Measurements from ENCODE around the gene ELOVL7. TPM values are rescaled to one million over a fixed set of nuclear protein-coding genes. Genes with fewer than 3 reads are reported as not detected.

The ELOVL7 gene
- total and polyA plus RNA-seq, 10 of the 15 experiments (the other 5 are each of a cell fraction or from before 2014, with no cell fraction given), result 0.26 to 1.2 (median 0.92) TPM

- no peaks in the 10 kb centered on the region for H4K20me1 ChIP-seq (ENCODE audit: control insufficient read depth, insufficient read depth)
- SMC1A ChIA-PET (ENCODE audit: uncharacterized antibody, unreplicated experiment), result interaction anchor here (1.0 kb wide), 1 partner anchor 114 kb away, joined by 4 read pairs; no protein-coding TSS in a partner anchor
- in situ Hi-C loops (cut with MboI) (no loop called here), intact Hi-C loops (cut with micrococcal nuclease; ENCODE audit: unreplicated experiment) (no loop called here)
- no peaks in the 10 kb centered on the region for H3K4me1 ChIP-seq (ENCODE audit: control insufficient read depth, insufficient read depth, low read length)
- no peaks in the 10 kb centered on the region for H3K9me3 ChIP-seq (replicated peaks; ENCODE audit: control insufficient read depth, insufficient read depth, low read length)
- no peaks in the 10 kb centered on the region for H3K36me3 ChIP-seq (ENCODE audit: control insufficient read depth in 2 of 2, insufficient read depth in 2 of 2, low read length in 1 of 2)
- no TSS peak for BruUV-seq (replicated peaks)
- H3K27me3 ChIP-seq (replicated peaks in 1 of 2; ENCODE audit: control insufficient read depth in 2 of 2, insufficient read depth in 2 of 2, low read length in 1 of 2), result no peaks in the 10 kb centered on the region
- ATAC-seq (no peak), FAIRE-seq (no peak), DNase-seq (ENCODE audit: low read depth, low spot score) (no peak)
- H3K4me2 ChIP-seq (ENCODE audit: control insufficient read depth, insufficient read depth), result no peak overlapping the region
- no peaks in the 10 kb centered on the region for H3K79me2 ChIP-seq (ENCODE audit: control insufficient read depth, insufficient read depth, low read length)
- CTCF ChIA-PET, result no interaction called here
- TF ChIP-seq RELA (IDR thresholded peaks at IDR 0.05; ENCODE audit: borderline replicate concordance, partially characterized antibody) (no peak), RCOR1 (conservative IDR thresholded peaks at IDR 0.05; ENCODE audit: low read depth, low read length) (no peak), NBN (IDR thresholded peaks at IDR 0.05) (no peak), TCF12 (IDR thresholded peaks at IDR 0.05; ENCODE audit: low read depth, low read length) (no peak), E2F8 (IDR thresholded peaks at IDR 0.05; ENCODE audit: low read depth, partially characterized antibody) (no peak), KLF5 (IDR thresholded peaks at IDR 0.05; ENCODE audit: partially characterized antibody) (no peak), MEF2A (IDR thresholded peaks at IDR 0.05; ENCODE audit: insufficient read depth, low read depth, low read length) (no peak), SMARCA5 (IDR thresholded peaks at IDR 0.05) (no peak), SREBF2 (IDR thresholded peaks at IDR 0.05; ENCODE audit: low read length) (no peak), IKZF1 (conservative IDR thresholded peaks at IDR 0.05) (no peak), PML (IDR thresholded peaks at IDR 0.05; ENCODE audit: low read length) (no peak), POLR2A (IDR thresholded peaks at IDR 0.05; ENCODE audit: low read depth, low read length) (no peak), CBX3 (IDR thresholded peaks at IDR 0.05; ENCODE audit: borderline replicate concordance, low read depth) (no peak), PKNOX1 (IDR thresholded peaks at IDR 0.05) (no peak)
- TF ChIP-seq, protein P1, sequence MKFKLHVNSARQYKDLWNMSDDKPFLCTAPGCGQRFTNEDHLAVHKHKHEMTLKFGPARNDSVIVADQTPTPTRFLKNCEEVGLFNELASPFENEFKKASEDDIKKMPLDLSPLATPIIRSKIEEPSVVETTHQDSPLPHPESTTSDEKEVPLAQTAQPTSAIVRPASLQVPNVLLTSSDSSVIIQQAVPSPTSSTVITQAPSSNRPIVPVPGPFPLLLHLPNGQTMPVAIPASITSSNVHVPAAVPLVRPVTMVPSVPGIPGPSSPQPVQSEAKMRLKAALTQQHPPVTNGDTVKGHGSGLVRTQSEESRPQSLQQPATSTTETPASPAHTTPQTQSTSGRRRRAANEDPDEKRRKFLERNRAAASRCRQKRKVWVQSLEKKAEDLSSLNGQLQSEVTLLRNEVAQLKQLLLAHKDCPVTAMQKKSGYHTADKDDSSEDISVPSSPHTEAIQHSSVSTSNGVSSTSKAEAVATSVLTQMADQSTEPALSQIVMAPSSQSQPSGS (IDR thresholded peaks at IDR 0.05; ENCODE audit: low read length), result no peak
- TF ChIP-seq, protein P2, sequence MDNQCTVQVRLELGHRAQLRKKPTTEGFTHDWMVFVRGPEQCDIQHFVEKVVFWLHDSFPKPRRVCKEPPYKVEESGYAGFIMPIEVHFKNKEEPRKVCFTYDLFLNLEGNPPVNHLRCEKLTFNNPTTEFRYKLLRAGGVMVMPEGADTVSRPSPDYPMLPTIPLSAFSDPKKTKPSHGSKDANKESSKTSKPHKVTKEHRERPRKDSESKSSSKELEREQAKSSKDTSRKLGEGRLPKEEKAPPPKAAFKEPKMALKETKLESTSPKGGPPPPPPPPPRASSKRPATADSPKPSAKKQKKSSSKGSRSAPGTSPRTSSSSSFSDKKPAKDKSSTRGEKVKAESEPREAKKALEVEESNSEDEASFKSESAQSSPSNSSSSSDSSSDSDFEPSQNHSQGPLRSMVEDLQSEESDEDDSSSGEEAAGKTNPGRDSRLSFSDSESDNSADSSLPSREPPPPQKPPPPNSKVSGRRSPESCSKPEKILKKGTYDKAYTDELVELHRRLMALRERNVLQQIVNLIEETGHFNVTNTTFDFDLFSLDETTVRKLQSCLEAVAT (IDR thresholded peaks at IDR 0.05), result no peak
- H3K9ac ChIP-seq (ENCODE audit: control insufficient read depth, insufficient read depth, low read length), result no peak overlapping the region
- H3K27ac ChIP-seq (ENCODE audit: control insufficient read depth, insufficient read depth), result no peak overlapping the region
- RAD21 ChIA-PET (ENCODE audit: unreplicated experiment), result no interaction called here
- H2AFZ ChIP-seq (ENCODE audit: control insufficient read depth, low read depth, low read length), result no peak overlapping the region
- POLR2A ChIA-PET, result no interaction called here
- H3K4me3 ChIP-seq, result no peak overlapping the region
These were observed 7.6 kb upstream of the ELOVL7 start for GRCh38 chr5:60851626-60852025.
